Fibroblast of villous mesenchyme (primary cell): ENCODE data around the gene DCUN1D2. TPM values are rescaled to one million over a fixed set of nuclear protein-coding genes. Genes with fewer than 3 reads are reported as not detected.
A peak's percentile ranks its signal among the peaks of the same experiment; 100 is the strongest.

ENCODE experiments used
- DNase-seq: peaks from one replicate; pipeline ENCODE4 v3.0.0-alpha.2; 2010; ENCODE audit warnings: low read depth
- H3K4me3 ChIP-seq: 2 replicates; pipeline ENCODE4 v1.5.1; 2011; ENCODE audit warnings: low read depth, mild to moderate bottlenecking, low read length
- CTCF ChIP-seq: IDR thresholded peaks from 2 replicates; pipeline ENCODE4 v1.5.1; 2012; ENCODE audit warnings: low read depth, mild to moderate bottlenecking, low read length; ENCODE audit not compliant: insufficient read depth
- total RNA-seq: library from RNA; depleted of rRNA; stranded (reverse); fragments of >200 nt; gene quantifications from 2 replicates; pipeline ENCODE4 v1.2.3, GENCODE V29; 2012

DCUN1D2 gene
- total RNA-seq, 1 donor: 13.4 TPM

GRCh38 chr13:113483081-113483480, 7.4 kb downstream of the DCUN1D2 start:
- DNase-seq: no peak
- peak overlapping the region; percentile 17 for H3K4me3 ChIP-seq
- no peak for TF ChIP-seq CTCF

- DNase-seq: no peak
- TF ChIP-seq CTCF: no peak
- H3K4me3 ChIP-seq: no peak overlapping the region
These were observed 11.3 kb downstream of the DCUN1D2 start for GRCh38 chr13:113479179-113479578.

GRCh38 chr13:113477724-113478123, 12.8 kb downstream of the DCUN1D2 start:
- no peak for DNase-seq
- H3K4me3 ChIP-seq: no peak overlapping the region
- no peak for TF ChIP-seq CTCF

- no peak for DNase-seq
- TF ChIP-seq CTCF: no peak
These were observed 13.7 kb downstream of the DCUN1D2 start for GRCh38 chr13:113476811-113477210.

GRCh38 chr13:113475911-113476310, 14.6 kb downstream of the DCUN1D2 start:
- no peak for DNase-seq
- TF ChIP-seq CTCF: no peak

More at GRCh38 chr13:113476811-113477210, 13.7 kb downstream of the DCUN1D2 start:
- H3K4me3 ChIP-seq: no peak overlapping the region

GRCh38 chr13:113475280-113475679, 15.2 kb downstream of the DCUN1D2 start:
- H3K4me3 ChIP-seq: no peak overlapping the region
- no peak for TF ChIP-seq CTCF
- DNase-seq: no peak

More at GRCh38 chr13:113475911-113476310, 14.6 kb downstream of the DCUN1D2 start:
- H3K4me3 ChIP-seq: no peak overlapping the region

- no peak overlapping the region for H3K4me3 ChIP-seq
- DNase-seq: peak; percentile 95
- TF ChIP-seq CTCF: no peak
These were observed 16.3 kb downstream of the DCUN1D2 start for GRCh38 chr13:113474179-113474578.
